ENCODE results near the gene PER3. TPM values are rescaled to one million over a fixed set of nuclear protein-coding genes. Genes with fewer than 3 reads are reported as not detected.

The PER3 gene
- total RNA-seq, 1 donor from 2014 or later: 2.9 TPM

- peaks cover 13% of the 10 kb centered on the region for H3K9me3 Mint-ChIP-seq (ENCODE audit: low read depth)
- TF ChIP-seq CTCF (IDR thresholded peaks at IDR 0.05; ENCODE audit: unreplicated experiment): no peak
- H3K4me3 Mint-ChIP-seq (ENCODE audit: low read depth): no peak overlapping the region
- DNase-seq (ENCODE audit: low spot score, unreplicated experiment): no peak
- no peaks in the 10 kb centered on the region for H3K4me1 Mint-ChIP-seq (ENCODE audit: low read depth)
- H3K27me3 Mint-ChIP-seq: no peaks in the 10 kb centered on the region
- peaks cover 16% of the 10 kb centered on the region for H3K36me3 Mint-ChIP-seq (ENCODE audit: insufficient read depth)
- H3K27ac Mint-ChIP-seq: no peak overlapping the region
These were observed 11.3 kb downstream of the PER3 start for GRCh38 chr1:7795406-7795805.

GRCh38 chr1:7805460-7805859 lies 21.4 kb downstream of the PER3 start:
- TF ChIP-seq CTCF (IDR thresholded peaks at IDR 0.05; ENCODE audit: unreplicated experiment): no peak
- H3K36me3 Mint-ChIP-seq (ENCODE audit: insufficient read depth): no peaks in the 10 kb centered on the region
- H3K4me3 Mint-ChIP-seq (ENCODE audit: low read depth): no peak overlapping the region

GRCh38 chr1:7808253-7808844 lies 24.3 kb downstream of the PER3 start:
- Mint-ChIP-seq H3K27ac (no peak overlapping the region), H3K27me3 (no peaks in the 10 kb centered on the region), H3K4me3 (ENCODE audit: low read depth) (no peak overlapping the region), H3K9me3 (ENCODE audit: low read depth) (peaks cover 4% of the 10 kb centered on the region), H3K4me1 (ENCODE audit: low read depth) (no peaks in the 10 kb centered on the region), H3K36me3 (ENCODE audit: insufficient read depth) (peaks cover 7% of the 10 kb centered on the region)
- DNase-seq (ENCODE audit: low spot score, unreplicated experiment): no peak
- peak; percentile 63 for TF ChIP-seq CTCF (IDR thresholded peaks at IDR 0.05; ENCODE audit: unreplicated experiment)

More at GRCh38 chr1:7805460-7805859, 21.4 kb downstream of the PER3 start:
- no peaks in the 10 kb centered on the region for H3K4me1 Mint-ChIP-seq (ENCODE audit: low read depth)
- H3K27ac Mint-ChIP-seq: no peak overlapping the region
- no peaks in the 10 kb centered on the region for H3K27me3 Mint-ChIP-seq
- DNase-seq (ENCODE audit: low spot score, unreplicated experiment): no peak
- no peaks in the 10 kb centered on the region for H3K9me3 Mint-ChIP-seq (ENCODE audit: low read depth)

- H3K9me3 Mint-ChIP-seq (ENCODE audit: low read depth): peaks cover 14% of the 10 kb centered on the region
- H3K27me3 Mint-ChIP-seq: no peaks in the 10 kb centered on the region
- no peak overlapping the region for H3K27ac Mint-ChIP-seq
These were observed 25.7 kb downstream of the PER3 start for GRCh38 chr1:7809742-7810141.

GRCh38 chr1:7810395-7810794 lies 26.3 kb downstream of the PER3 start:
- peaks cover 18% of the 10 kb centered on the region for H3K9me3 Mint-ChIP-seq (ENCODE audit: low read depth)
- no peak for TF ChIP-seq CTCF (IDR thresholded peaks at IDR 0.05; ENCODE audit: unreplicated experiment)
- no peaks in the 10 kb centered on the region for H3K27me3 Mint-ChIP-seq
- no peak overlapping the region for H3K4me3 Mint-ChIP-seq (ENCODE audit: low read depth)
- H3K27ac Mint-ChIP-seq: no peak overlapping the region
- no peaks in the 10 kb centered on the region for H3K4me1 Mint-ChIP-seq (ENCODE audit: low read depth)
- peaks cover 16% of the 10 kb centered on the region for H3K36me3 Mint-ChIP-seq (ENCODE audit: insufficient read depth)
- DNase-seq (ENCODE audit: low spot score, unreplicated experiment): no peak

More at GRCh38 chr1:7809742-7810141, 25.7 kb downstream of the PER3 start:
- TF ChIP-seq CTCF (IDR thresholded peaks at IDR 0.05; ENCODE audit: unreplicated experiment): no peak
- Mint-ChIP-seq H3K4me1 (ENCODE audit: low read depth) (no peaks in the 10 kb centered on the region), H3K36me3 (ENCODE audit: insufficient read depth) (peaks cover 16% of the 10 kb centered on the region), H3K4me3 (ENCODE audit: low read depth) (no peak overlapping the region)
- no peak for DNase-seq (ENCODE audit: low spot score, unreplicated experiment)
